ENCODE measurements around the gene SOX21. TPM values are rescaled to one million over a fixed set of nuclear protein-coding genes. Genes with fewer than 3 reads are reported as not detected.

The SOX21 gene
- under 1 TPM in 1 of 4 donors, not detected in 3; 0.07 TPM for total RNA-seq

DNA sequence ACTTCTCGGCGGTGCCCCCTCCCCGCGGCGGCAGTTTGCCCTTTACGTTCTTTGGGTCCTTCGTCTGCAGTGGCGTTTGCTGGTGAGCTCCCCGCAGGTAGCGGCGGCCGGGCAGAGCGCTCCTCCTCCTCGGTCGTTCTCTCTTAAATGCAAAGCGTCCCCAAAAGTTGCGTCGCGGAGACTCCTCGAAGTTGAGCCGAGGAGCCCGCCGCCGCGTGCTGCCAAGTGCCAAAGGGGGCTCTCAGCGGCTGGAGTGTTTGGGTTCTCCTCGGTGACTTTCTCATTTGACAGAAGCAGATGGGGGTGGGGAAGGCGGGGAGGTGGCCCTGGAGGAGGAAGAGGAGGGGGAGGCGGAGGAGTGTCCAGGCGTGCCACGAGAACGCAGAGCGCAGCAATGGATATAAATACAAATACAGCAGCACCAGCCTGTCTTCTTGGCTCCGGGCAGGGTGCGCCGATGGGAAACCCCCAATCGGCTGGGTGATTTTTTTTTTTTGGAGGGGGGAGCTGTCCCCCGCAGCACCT lies at the start of gene SOX21:
Gene SOX21, minus strand, starts transcription at position 259 of the 525 bp plus-strand sequence. CDS start 496 bp downstream, outside the sequence.
- no peak within 1 kb of the TSS for H3K27ac ChIP-seq
- DNase-seq, result no peak
- H3K4me3 ChIP-seq, result no peak within 1 kb of the TSS
- H3K36me3 ChIP-seq, result no peaks in the 10 kb centered on the region
- peaks cover 0 to 26% of the 10 kb centered on the region in 2 donors for H3K4me1 ChIP-seq
- no peaks in the 10 kb centered on the region for H3K9me3 ChIP-seq
- intact Hi-C loops (cut with DNase I; ENCODE audit: low total_unique reads), result no loop called here
- peaks cover 0 to 68% of the 10 kb centered on the region in 2 donors for H3K27me3 ChIP-seq
- no peak for TF ChIP-seq POLR2A (IDR thresholded peaks at IDR 0.05)
- TF ChIP-seq, protein P1, sequence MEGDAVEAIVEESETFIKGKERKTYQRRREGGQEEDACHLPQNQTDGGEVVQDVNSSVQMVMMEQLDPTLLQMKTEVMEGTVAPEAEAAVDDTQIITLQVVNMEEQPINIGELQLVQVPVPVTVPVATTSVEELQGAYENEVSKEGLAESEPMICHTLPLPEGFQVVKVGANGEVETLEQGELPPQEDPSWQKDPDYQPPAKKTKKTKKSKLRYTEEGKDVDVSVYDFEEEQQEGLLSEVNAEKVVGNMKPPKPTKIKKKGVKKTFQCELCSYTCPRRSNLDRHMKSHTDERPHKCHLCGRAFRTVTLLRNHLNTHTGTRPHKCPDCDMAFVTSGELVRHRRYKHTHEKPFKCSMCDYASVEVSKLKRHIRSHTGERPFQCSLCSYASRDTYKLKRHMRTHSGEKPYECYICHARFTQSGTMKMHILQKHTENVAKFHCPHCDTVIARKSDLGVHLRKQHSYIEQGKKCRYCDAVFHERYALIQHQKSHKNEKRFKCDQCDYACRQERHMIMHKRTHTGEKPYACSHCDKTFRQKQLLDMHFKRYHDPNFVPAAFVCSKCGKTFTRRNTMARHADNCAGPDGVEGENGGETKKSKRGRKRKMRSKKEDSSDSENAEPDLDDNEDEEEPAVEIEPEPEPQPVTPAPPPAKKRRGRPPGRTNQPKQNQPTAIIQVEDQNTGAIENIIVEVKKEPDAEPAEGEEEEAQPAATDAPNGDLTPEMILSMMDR (IDR thresholded peaks at IDR 0.05), result no peak

DNA sequence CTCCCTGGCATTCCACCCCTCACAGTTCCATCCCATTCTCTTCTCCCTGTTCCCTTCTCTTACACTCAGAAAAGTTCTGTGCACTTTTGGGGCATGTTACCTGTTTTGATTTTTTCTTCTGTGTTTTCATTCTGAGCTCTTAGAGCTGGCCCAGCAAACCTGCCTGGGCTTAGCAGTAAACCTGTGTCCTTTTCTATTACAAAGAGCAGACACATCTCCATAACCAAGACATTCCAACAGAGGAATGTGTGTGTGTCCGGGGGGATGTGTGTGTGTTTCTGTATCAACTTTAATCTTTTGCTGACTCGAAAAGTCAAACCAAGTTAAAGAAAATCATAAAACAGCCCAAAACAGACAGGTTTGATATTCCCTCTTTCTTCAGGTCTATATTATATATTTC lies 49.1 kb upstream of the SOX21 start:
- intact Hi-C loops (cut with DNase I; ENCODE audit: low total_unique reads), result no loop called here
- no peaks in the 10 kb centered on the region for H3K27me3 ChIP-seq
- no peak for DNase-seq

DNA sequence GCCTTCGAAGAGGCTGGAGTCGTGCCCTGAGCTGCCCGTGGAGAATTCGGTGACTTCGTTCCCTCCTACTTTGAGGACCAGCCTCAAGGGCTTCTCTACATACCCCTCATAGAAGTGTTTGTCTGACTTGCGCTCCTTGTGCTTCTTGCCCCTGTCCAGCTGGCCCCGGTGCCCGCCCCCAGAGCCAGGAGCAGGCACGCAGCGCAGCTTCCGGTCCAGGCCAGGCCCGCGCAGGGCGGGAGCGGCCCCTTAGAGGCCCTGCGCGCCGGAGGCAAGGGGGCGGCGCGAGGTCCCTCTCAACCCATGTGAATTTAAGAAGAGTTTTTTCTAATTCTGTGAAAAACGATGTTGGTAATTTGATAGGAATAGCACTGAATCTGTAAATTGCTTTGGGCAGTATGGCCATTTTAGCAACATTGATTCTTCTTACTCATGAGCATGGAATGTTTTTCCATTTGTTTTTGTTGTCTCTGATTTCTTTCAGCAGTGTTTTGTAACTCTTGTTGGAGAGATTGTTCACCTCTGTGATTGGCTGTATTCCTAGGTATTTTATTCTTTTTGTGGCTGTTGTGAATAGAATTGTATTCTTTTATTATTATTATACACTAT lies 46.9 kb upstream of the SOX21 start:
- intact Hi-C loops (cut with DNase I; ENCODE audit: low total_unique reads), result no loop called here
- no peak for TF ChIP-seq POLR2A (IDR thresholded peaks at IDR 0.05)
- TF ChIP-seq, protein P1 (IDR thresholded peaks at IDR 0.05), result no peak
- Histone ChIP-seq H3K4me1 (no peaks in the 10 kb centered on the region), H3K27me3 (peaks cover 0 to 3% of the 10 kb centered on the region in 2 donors), H3K9me3 (no peaks in the 10 kb centered on the region), H3K4me3 (no peak overlapping the region), H3K27ac (no peak overlapping the region), H3K36me3 (no peaks in the 10 kb centered on the region)
- no peak for DNase-seq

More for the DNA sequence above, 49.1 kb upstream of the SOX21 start:
- no peak overlapping the region for H3K27ac ChIP-seq
- H3K4me1 ChIP-seq, result no peaks in the 10 kb centered on the region
- no peak for TF ChIP-seq POLR2A (IDR thresholded peaks at IDR 0.05)
- TF ChIP-seq, protein P1 (IDR thresholded peaks at IDR 0.05), result no peak
- H3K36me3 ChIP-seq, result no peaks in the 10 kb centered on the region
- no peak overlapping the region for H3K4me3 ChIP-seq
- H3K9me3 ChIP-seq, result no peaks in the 10 kb centered on the region

DNA sequence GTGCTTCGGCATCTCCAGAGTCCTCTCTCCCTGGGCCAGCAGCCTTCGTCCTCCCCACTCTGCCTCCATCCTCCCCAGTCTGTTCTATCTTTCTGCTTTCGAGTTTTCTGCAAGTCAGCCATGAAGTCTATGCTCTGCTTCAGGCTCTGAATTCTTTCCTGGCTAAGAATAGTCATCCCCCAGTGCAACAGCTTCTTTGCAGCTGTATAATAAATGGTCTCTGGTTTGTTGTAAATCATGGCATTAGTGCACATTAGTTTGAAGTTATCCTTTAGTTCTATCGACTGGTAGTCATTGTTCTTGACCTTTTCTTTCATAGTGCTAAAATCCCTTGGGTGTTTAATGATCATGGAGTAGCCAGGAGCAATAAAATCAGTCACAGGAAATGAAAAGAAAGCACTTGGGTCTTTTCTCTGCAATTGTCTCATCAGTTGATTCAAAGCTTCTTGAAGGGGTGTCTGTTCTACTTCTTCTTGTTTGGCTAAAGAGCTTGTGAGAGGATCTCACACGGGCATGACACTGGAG lies 46.2 kb upstream of the SOX21 start:
- Histone ChIP-seq H3K36me3 (no peaks in the 10 kb centered on the region), H3K9me3 (no peaks in the 10 kb centered on the region), H3K4me3 (no peak overlapping the region), H3K27me3 (peaks cover 0 to 3% of the 10 kb centered on the region in 2 donors), H3K27ac (no peak overlapping the region), H3K4me1 (no peaks in the 10 kb centered on the region)
- no peak for TF ChIP-seq POLR2A (IDR thresholded peaks at IDR 0.05)
- TF ChIP-seq, protein P1 (IDR thresholded peaks at IDR 0.05), result no peak
- intact Hi-C loops (cut with DNase I; ENCODE audit: low total_unique reads), result no loop called here
- DNase-seq, result no peak

DNA sequence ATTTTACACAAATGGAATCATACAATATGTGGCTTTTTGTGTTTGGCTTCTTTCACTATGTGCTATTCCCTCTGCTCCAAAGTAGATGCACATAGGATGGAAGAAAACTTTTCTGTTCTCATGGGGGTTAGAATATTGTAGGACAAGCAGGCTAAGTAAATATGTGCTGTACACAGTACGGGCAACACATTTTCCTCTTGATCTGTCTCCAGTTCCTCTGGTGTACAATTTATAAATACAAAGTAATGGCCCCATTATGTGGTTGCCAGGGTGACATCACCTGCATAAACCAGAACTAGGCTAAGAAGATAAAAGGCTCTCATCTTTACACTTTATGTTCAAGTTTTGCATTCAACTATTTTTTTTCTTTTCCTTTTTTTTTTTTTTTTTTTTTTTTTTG lies 41.0 kb upstream of the SOX21 start:
- DNase-seq, result no peak
- H3K27me3 ChIP-seq, result peaks cover 0 to 3% of the 10 kb centered on the region in 2 donors
- H3K4me3 ChIP-seq, result no peak overlapping the region
- intact Hi-C loops (cut with DNase I; ENCODE audit: low total_unique reads), result no loop called here
- H3K9me3 ChIP-seq, result no peaks in the 10 kb centered on the region
- no peaks in the 10 kb centered on the region for H3K36me3 ChIP-seq
- no peaks in the 10 kb centered on the region for H3K4me1 ChIP-seq
- TF ChIP-seq POLR2A (IDR thresholded peaks at IDR 0.05), result no peak
- TF ChIP-seq, protein P1 (IDR thresholded peaks at IDR 0.05), result no peak
- no peak overlapping the region for H3K27ac ChIP-seq
